ENCODE measurements around the gene SOAT1. TPM values are rescaled to one million over a fixed set of nuclear protein-coding genes. Genes with fewer than 3 reads are reported as not detected.

SOAT1 gene
- total RNA-seq, 1 donor from 2014 or later = 111 TPM

- Histone ChIP-seq H3K4me3 (ENCODE audit: insufficient read depth, low read depth, low read length) (no peak overlapping the region), H3K27ac (ENCODE audit: low read depth, low read length) (peak overlapping the region; percentile 69), H2AFZ (ENCODE audit: low read depth, low read length) (no peak overlapping the region), H3K4me1 (ENCODE audit: insufficient read depth, low read length) (peaks cover 9% of the 10 kb centered on the region), H3K9me3 (ENCODE audit: insufficient read depth, low read depth, low read length) (no peaks in the 10 kb centered on the region), H3K36me3 (ENCODE audit: insufficient read depth, low read length) (no peaks in the 10 kb centered on the region), H3K79me2 (ENCODE audit: insufficient read depth, low read length) (peaks cover 77% of the 10 kb centered on the region), H3K27me3 (ENCODE audit: insufficient read depth, low read length) (no peaks in the 10 kb centered on the region), H4K20me1 (ENCODE audit: insufficient read depth, low read length) (no peaks in the 10 kb centered on the region), H3K4me2 (ENCODE audit: low read length) (peak overlapping the region; percentile 65), H3K9ac (ENCODE audit: low read length) (peak overlapping the region; percentile 41)
- H3K4me3 Mint-ChIP-seq (ENCODE audit: unreplicated experiment) = no peak overlapping the region
- FAIRE-seq = peak; percentile 86
- H3K9me3 Mint-ChIP-seq (ENCODE audit: unreplicated experiment) = no peaks in the 10 kb centered on the region
- no peak for TF ChIP-seq CTCF (IDR thresholded peaks at IDR 0.05; ENCODE audit: insufficient read depth, low read depth, low read length)
- TF ChIP-seq EZH2 (IDR thresholded peaks at IDR 0.05; ENCODE audit: insufficient read depth, low read length) = no peak
- DNase-seq (ENCODE audit: low read depth) = peak; percentile 89
- peak overlapping the region; percentile 53 for H3K27ac Mint-ChIP-seq (ENCODE audit: unreplicated experiment)
- H3K36me3 Mint-ChIP-seq (ENCODE audit: low read depth, unreplicated experiment) = peaks cover 13% of the 10 kb centered on the region
- peaks cover 28% of the 10 kb centered on the region for H3K4me1 Mint-ChIP-seq (ENCODE audit: low read depth, unreplicated experiment)
- H3K27me3 Mint-ChIP-seq (ENCODE audit: low read depth, unreplicated experiment) = no peaks in the 10 kb centered on the region
These were observed 17.1 kb downstream of the SOAT1 start for GRCh38 chr1:179310721-179311120.

GRCh38 chr1:179311149-179311700 lies 17.6 kb downstream of the SOAT1 start:
- Mint-ChIP-seq H3K9me3 (ENCODE audit: unreplicated experiment) (no peaks in the 10 kb centered on the region), H3K4me1 (ENCODE audit: low read depth, unreplicated experiment) (peaks cover 24% of the 10 kb centered on the region), H3K4me3 (ENCODE audit: unreplicated experiment) (no peak overlapping the region), H3K27me3 (ENCODE audit: low read depth, unreplicated experiment) (no peaks in the 10 kb centered on the region), H3K27ac (ENCODE audit: unreplicated experiment) (peak overlapping the region; percentile 47), H3K36me3 (ENCODE audit: low read depth, unreplicated experiment) (peaks cover 12% of the 10 kb centered on the region)
- no peaks in the 10 kb centered on the region for H3K27me3 ChIP-seq (ENCODE audit: insufficient read depth, low read length)
- H3K36me3 ChIP-seq (ENCODE audit: insufficient read depth, low read length) = peaks cover 3% of the 10 kb centered on the region
- H3K27ac ChIP-seq (ENCODE audit: low read depth, low read length) = peak overlapping the region; percentile 69
- H4K20me1 ChIP-seq (ENCODE audit: insufficient read depth, low read length) = no peaks in the 10 kb centered on the region
- H2AFZ ChIP-seq (ENCODE audit: low read depth, low read length) = no peak overlapping the region
- no peak overlapping the region for H3K4me3 ChIP-seq (ENCODE audit: insufficient read depth, low read depth, low read length)
- H3K9me3 ChIP-seq (ENCODE audit: insufficient read depth, low read depth, low read length) = no peaks in the 10 kb centered on the region
- H3K4me2 ChIP-seq (ENCODE audit: low read length) = no peak overlapping the region
- DNase-seq (ENCODE audit: low read depth) (no peak), FAIRE-seq (no peak)
- H3K9ac ChIP-seq (ENCODE audit: low read length) = no peak overlapping the region
- peaks cover 77% of the 10 kb centered on the region for H3K79me2 ChIP-seq (ENCODE audit: insufficient read depth, low read length)
- peaks cover 9% of the 10 kb centered on the region for H3K4me1 ChIP-seq (ENCODE audit: insufficient read depth, low read length)
- TF ChIP-seq CTCF (IDR thresholded peaks at IDR 0.05; ENCODE audit: insufficient read depth, low read depth, low read length) = no peak
- TF ChIP-seq EZH2 (IDR thresholded peaks at IDR 0.05; ENCODE audit: insufficient read depth, low read length) = no peak

- H3K27me3 ChIP-seq (ENCODE audit: insufficient read depth, low read length) = no peaks in the 10 kb centered on the region
- no peaks in the 10 kb centered on the region for H4K20me1 ChIP-seq (ENCODE audit: insufficient read depth, low read length)
- H3K79me2 ChIP-seq (ENCODE audit: insufficient read depth, low read length) = peaks cover 71% of the 10 kb centered on the region
- H3K4me2 ChIP-seq (ENCODE audit: low read length) = no peak overlapping the region
- Mint-ChIP-seq H3K36me3 (ENCODE audit: low read depth, unreplicated experiment) (peaks cover 7% of the 10 kb centered on the region), H3K27me3 (ENCODE audit: low read depth, unreplicated experiment) (no peaks in the 10 kb centered on the region), H3K4me1 (ENCODE audit: low read depth, unreplicated experiment) (peaks cover 20% of the 10 kb centered on the region), H3K27ac (ENCODE audit: unreplicated experiment) (no peak overlapping the region), H3K9me3 (ENCODE audit: unreplicated experiment) (no peaks in the 10 kb centered on the region), H3K4me3 (ENCODE audit: unreplicated experiment) (no peak overlapping the region)
- peaks cover 9% of the 10 kb centered on the region for H3K4me1 ChIP-seq (ENCODE audit: insufficient read depth, low read length)
- no peaks in the 10 kb centered on the region for H3K9me3 ChIP-seq (ENCODE audit: insufficient read depth, low read depth, low read length)
- no peak overlapping the region for H3K27ac ChIP-seq (ENCODE audit: low read depth, low read length)
- no peak overlapping the region for H2AFZ ChIP-seq (ENCODE audit: low read depth, low read length)
- peaks cover 3% of the 10 kb centered on the region for H3K36me3 ChIP-seq (ENCODE audit: insufficient read depth, low read length)
- no peak overlapping the region for H3K4me3 ChIP-seq (ENCODE audit: insufficient read depth, low read depth, low read length)
- no peak for TF ChIP-seq EZH2 (IDR thresholded peaks at IDR 0.05; ENCODE audit: insufficient read depth, low read length)
- no peak for TF ChIP-seq CTCF (IDR thresholded peaks at IDR 0.05; ENCODE audit: insufficient read depth, low read depth, low read length)
- no peak for FAIRE-seq
- H3K9ac ChIP-seq (ENCODE audit: low read length) = no peak overlapping the region
- DNase-seq (ENCODE audit: low read depth) = no peak
These were observed 19.4 kb downstream of the SOAT1 start for GRCh38 chr1:179313004-179313403.
